K562 (cell line): ENCODE results near the gene P2RY13. TPM values are rescaled to one million over a fixed set of nuclear protein-coding genes. Genes with fewer than 3 reads are reported as not detected.

Experiments used
- ATAC-seq: fragments of 200-7000 bp; cut with Tn5 transposase; 3 replicates; pipeline ENCODE4 v1.9.1; 2020; ENCODE audit warnings: moderate library complexity
- BruUV-seq: library from RNA; stranded (reverse); fragments of 400-500 nt; replicated peaks from 2 replicates; lab custom pipeline; 2021; lab: Mats Ljungman, UMichigan
- CTCF ChIA-PET: fragments of 300-600 bp; formaldehyde crosslinking; extraction: SDS; loops from one replicate; lab custom pipeline; 2021; ENCODE audit warnings: low intra/inter-chr PET ratio; lab: Yijun Ruan, JAX
- POLR2A ChIA-PET: fragments of 300-600, 350-650 bp; sonication (Branson Sonifier 250); formaldehyde crosslinking; extraction: SDS; loops from one replicate; lab custom pipeline; 2021; ENCODE audit warnings: antibody characterized with exemption, inconsistent platforms; lab: Yijun Ruan, JAX
- DNase-seq, 4 experiments: peaks; one replicate each; pipeline versions ENCODE4 v3.0.0 to v3.0.0-alpha.2; 2011 to 2018; ENCODE audit warnings: low spot score in 3 of 4, mixed read lengths in 3 of 4; ENCODE audit errors: extremely low read depth in 1 of 4
- FAIRE-seq: peaks from 2 replicates; lab custom pipeline; 2011; peaks lifted over from hg19 to GRCh38; lab: Jason Lieb, UNC
- H2AFZ ChIP-seq: 2 replicates; pipeline ENCODE4 v1.6.0; 2011; ENCODE audit warnings: low read depth, low read length, control low read depth, inconsistent platforms
- H3K27ac ChIP-seq: fragments of 200-600 bp; 3 replicates; pipeline ENCODE4 v1.8.0; 2011; ENCODE audit warnings: low read depth, mild to moderate bottlenecking, control low read depth, inconsistent platforms, low read length, moderate library complexity, mixed read lengths; ENCODE audit errors: extremely low read depth
- H3K27me3 ChIP-seq, 2 experiments: fragments of 300-600 bp in 1 of 2; 2 replicates in 1 of 2; 3 replicates in 1 of 2; pipeline versions ENCODE4 v1.6.0 to v1.8.0; 2011; ENCODE audit warnings: inconsistent platforms in 2 of 2, low read length in 2 of 2, mild to moderate bottlenecking in 1 of 2, mixed read lengths in 1 of 2, moderate library complexity in 1 of 2; ENCODE audit not compliant: control insufficient read depth in 2 of 2, insufficient read depth in 2 of 2
- H3K36me3 ChIP-seq: fragments of 300-600 bp; 3 replicates; pipeline ENCODE4 v1.8.0; 2011; ENCODE audit warnings: mild to moderate bottlenecking, low read length, inconsistent platforms; ENCODE audit not compliant: control insufficient read depth, insufficient read depth
- H3K4me1 ChIP-seq, 2 experiments: fragments of 200-600 bp in 1 of 2; replicated peaks in 1 of 2; 2 replicates in 1 of 2; 3 replicates in 1 of 2; pipeline versions ENCODE4 v1.5.1 to v1.8.0; 2011; ENCODE audit warnings: inconsistent platforms in 2 of 2, low read length in 2 of 2, mild to moderate bottlenecking in 1 of 2, mixed read lengths in 1 of 2, moderate library complexity in 1 of 2; ENCODE audit not compliant: control insufficient read depth in 2 of 2, insufficient read depth in 2 of 2
- H3K4me2 ChIP-seq: 2 replicates; pipeline ENCODE4 v1.6.1; 2011; ENCODE audit warnings: low read length, control low read depth, inconsistent platforms, mixed read lengths; ENCODE audit not compliant: insufficient read depth
- H3K4me3 ChIP-seq: fragments of 200-600 bp; sonication (generic), shearing (Covaris generic); 2 replicates; pipeline ENCODE4 v1.5.1; 2016; ENCODE audit warnings: control low read depth, inconsistent platforms
- H3K79me2 ChIP-seq: fragments of 200-600 bp; 3 replicates; pipeline ENCODE4 v1.8.0; 2011; ENCODE audit warnings: low read length, inconsistent platforms; ENCODE audit not compliant: control insufficient read depth, insufficient read depth
- H3K9ac ChIP-seq, 2 experiments: 2 replicates each; pipeline versions ENCODE4 v1.6.0 to v1.6.1; 2011; ENCODE audit warnings: low read depth in 2 of 2, low read length in 2 of 2, control low read depth in 1 of 2, inconsistent platforms in 1 of 2, mild to moderate bottlenecking in 1 of 2, mixed read lengths in 1 of 2; ENCODE audit not compliant: insufficient read depth in 1 of 2
- H3K9me1 ChIP-seq: one replicate; pipeline ENCODE4 v1.6.0; 2011; ENCODE audit warnings: inconsistent platforms, mild to moderate bottlenecking, low read length, moderate library complexity; ENCODE audit not compliant: control insufficient read depth, insufficient read depth
- H3K9me3 ChIP-seq: replicated peaks from 2 replicates; pipeline ENCODE4 v1.5.1; 2011; ENCODE audit warnings: low read depth, low read length, inconsistent platforms; ENCODE audit not compliant: control insufficient read depth, insufficient read depth
- H4K20me1 ChIP-seq: replicated peaks from 2 replicates; pipeline ENCODE4 v1.6.1; 2011; ENCODE audit warnings: low read length, inconsistent platforms, mixed read lengths; ENCODE audit not compliant: control insufficient read depth, insufficient read depth
- BRCA1 ChIP-seq, 2 experiments: fragments of 450-650 bp in 1 of 2; sonication (generic) in 1 of 2; formaldehyde crosslinking in 1 of 2; IDR thresholded peaks; 2 replicates each; pipeline versions ENCODE4 v1.5.0 to v1.6.1; 2017 to 2020; ENCODE audit warnings: mild to moderate bottlenecking in 1 of 2, missing genetic modification reagents in 1 of 2
- CAMTA2 ChIP-seq: fragments of 250-450 bp; sonication (Bioruptor Pico); conservative IDR thresholded peaks from 2 replicates; pipeline ENCODE4 v1.5.1; 2022
- HEY1 ChIP-seq: fragments of 250-450 bp; sonication (Bioruptor Pico); IDR thresholded peaks from 2 replicates; pipeline ENCODE4 v1.5.0; 2020; ENCODE audit warnings: mild to moderate bottlenecking, moderate library complexity, borderline replicate concordance
- NCOA6 ChIP-seq: fragments of 450-650 bp; IDR thresholded peaks from 2 replicates; pipeline ENCODE4 v1.6.1; 2017; ENCODE audit warnings: mild to moderate bottlenecking
- PTBP1 ChIP-seq: fragments of 200-400 bp; formaldehyde crosslinking; IDR thresholded peaks from 2 replicates; pipeline ENCODE4 v1.6.1; 2017; ENCODE audit warnings: low read depth, low read length
- PTTG1 ChIP-seq: fragments of 450-650 bp; IDR thresholded peaks from 2 replicates; pipeline ENCODE4 v1.6.1; 2016; ENCODE audit warnings: low read depth, mild to moderate bottlenecking, missing genetic modification characterization, missing compliant biosample characterization
- SMAD3 ChIP-seq: fragments of 450-650 bp; formaldehyde crosslinking; conservative IDR thresholded peaks from 2 replicates; pipeline ENCODE4 v1.4.0; 2020; ENCODE audit warnings: mild to moderate bottlenecking
- ZNF3 ChIP-seq: fragments of 250-450 bp; sonication (Bioruptor Pico); IDR thresholded peaks from 2 replicates; pipeline ENCODE4 v1.5.0; 2021; ENCODE audit warnings: mild to moderate bottlenecking, moderate library complexity
- WGBS: fragments of 100-300 bp; shearing (Covaris generic); methylation state at CpG from one replicate; pipeline ENCODE4 v1.1.6; 2016; ENCODE audit warnings: low coverage, mixed read lengths; ENCODE audit not compliant: insufficient coverage; ENCODE audit errors: missing lambda C conversion rate; 5-methylcytosine and 5-hydroxymethylcytosine counted together
- in situ Hi-C: fragments of 300-500 bp; cut with MboI; formaldehyde crosslinking; loops from 4 replicates; pipeline ENCODE4 v1.15.0; 2018; ENCODE audit warnings: inconsistent platforms, mixed read lengths
- intact Hi-C: fragments of 100-400 bp; cut with micrococcal nuclease; formaldehyde crosslinking; loops from 2 replicates; pipeline ENCODE4 v1.14.2; 2022
- polyA plus RNA-seq, 8 experiments: library from polyadenylated mRNA; depleted of rRNA in 4 of 8; stranded (reverse) in 5 of 8; unstranded in 3 of 8; fragments of >200 nt; fragmentation: Nextera tagmentation in 2 of 8; fragmentation: Illumina TruSeq in 1 of 8; extraction: Ambion mirVana in 2 of 8; extraction: Trizol in 1 of 8; gene quantifications; 2 replicates each; pipeline versions ENCODE4 v1.2.1 to v1.2.3, GENCODE V29; 2011 to 2014; ENCODE audit warnings: inconsistent platforms in 1 of 8, missing spikeins in 1 of 8
- total RNA-seq, 7 experiments: library from RNA; depleted of rRNA in 6 of 7; stranded (reverse); fragments of >200 nt in 6 of 7; fragmentation: Illumina TruSeq in 2 of 7; extraction: Trizol in 2 of 7; gene quantifications; 2 replicates each; pipeline versions ENCODE4 v1.2.1 to v1.2.3, GENCODE V29; 2011 to 2021; ENCODE audit warnings: low replicate concordance in 1 of 7
- TF ChIP-seq, protein P1 (sequence below): fragments of 200-800 bp; sonication (Bioruptor generic); IDR thresholded peaks from 2 replicates; pipeline ENCODE4 v1.6.1; 2016; ENCODE audit warnings: missing genetic modification characterization, missing compliant biosample characterization
- TF ChIP-seq, protein P2 (sequence below), 2 experiments: fragments of 250-450 bp in 1 of 2; fragments of 450-650 bp in 1 of 2; sonication (Bioruptor Pico) in 1 of 2; IDR thresholded peaks; 2 replicates each; pipeline versions ENCODE4 v1.6.1 to v1.8.0; 2016 to 2021; ENCODE audit warnings: mild to moderate bottlenecking in 2 of 2, moderate library complexity in 2 of 2, missing compliant biosample characterization in 1 of 2, missing genetic modification characterization in 1 of 2

P2RY13 gene
- total and polyA plus RNA-seq, 9 of the 15 experiments (the other 6 are each of a cell fraction or from before 2014, with no cell fraction given), result not detected

DNA sequence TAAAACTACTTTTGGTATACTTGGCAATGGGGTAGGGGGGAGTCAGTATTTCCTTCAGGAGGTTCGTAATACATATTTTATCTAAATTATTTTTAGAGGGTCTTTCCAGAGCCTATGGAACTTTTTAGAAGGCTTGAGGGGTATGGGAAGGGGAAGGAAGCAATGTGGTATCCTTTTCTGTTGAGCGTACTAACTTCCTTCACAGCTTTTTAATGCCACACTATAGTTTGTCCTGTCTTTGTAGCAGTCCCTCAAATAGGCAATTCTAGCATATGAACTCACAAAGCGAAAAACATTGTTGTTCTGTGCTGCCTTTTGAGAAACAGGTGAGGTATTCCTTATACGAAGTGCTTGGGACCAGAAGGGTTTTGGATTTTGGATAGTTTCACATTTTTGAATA, 22.3 kb upstream of the P2RY13 start (continued):
- no peak for TF ChIP-seq PTTG1

DNA sequence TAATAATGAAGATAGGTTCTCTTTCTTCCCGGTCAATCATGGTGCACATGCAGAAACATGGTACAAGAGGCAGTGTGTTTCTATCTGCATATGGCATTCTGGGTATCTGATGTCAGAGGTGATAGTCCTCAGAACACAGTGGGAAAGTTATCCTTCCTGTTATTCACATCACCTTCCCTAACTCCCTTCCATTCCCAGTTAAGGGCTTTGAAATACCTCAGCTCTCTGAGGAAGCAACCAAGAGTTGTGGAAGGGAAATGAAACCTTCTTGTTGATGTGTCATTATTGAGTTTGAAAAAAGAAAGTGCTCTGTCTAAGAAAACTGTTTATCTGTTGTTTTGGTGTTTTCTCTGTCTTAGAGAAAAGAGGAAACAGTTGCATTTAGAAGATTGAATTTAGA, 21.9 kb upstream of the P2RY13 start:
- WGBS, result 0% methylated on average over 1 of the region's 1 CpG
- intact Hi-C loops, result no loop called here

DNA sequence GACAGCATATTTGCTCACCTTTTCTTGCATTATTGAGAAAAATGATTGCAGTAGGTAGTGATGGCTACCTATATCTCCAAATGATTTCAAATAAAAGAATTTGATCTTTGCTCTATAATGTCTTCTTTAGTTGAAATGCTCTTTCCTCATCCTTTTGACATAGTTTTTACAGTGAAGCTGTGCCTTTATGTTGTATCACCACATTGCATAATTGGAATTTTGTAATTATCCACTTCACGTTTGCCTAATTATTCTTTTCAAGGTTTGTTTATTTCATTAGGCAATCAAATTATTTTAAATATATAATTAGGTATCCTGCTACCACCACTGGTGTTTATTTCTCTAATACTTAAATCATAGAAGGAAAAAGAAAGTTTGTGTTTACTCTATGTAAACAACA, 21.3 kb upstream of the P2RY13 start:
- H3K79me2 ChIP-seq, result no peaks in the 10 kb centered on the region
- H3K27me3 ChIP-seq, result peaks cover 0 to 7% of the 10 kb centered on the region in 2 experiments; a peak in 2 of 5 replicates
- no peaks in the 10 kb centered on the region for H3K9me1 ChIP-seq
- H2AFZ ChIP-seq, result no peak overlapping the region
- no peak overlapping the region for H3K4me2 ChIP-seq
- H3K4me3 ChIP-seq, result no peak overlapping the region
- in situ Hi-C loops, result no loop called here
- no TSS peak for BruUV-seq
- no peak overlapping the region for H3K9ac ChIP-seq
- no peak for DNase-seq
- intact Hi-C loops, result no loop called here
- no peaks in the 10 kb centered on the region for H3K36me3 ChIP-seq
- WGBS, result 0% methylated on average over 1 of the region's 1 CpG
- no peaks in the 10 kb centered on the region for H4K20me1 ChIP-seq
- H3K4me1 ChIP-seq, result no peaks in the 10 kb centered on the region
- ChIA-PET POLR2A (no interaction called here), CTCF (no interaction called here)
- FAIRE-seq, result no peak
- ATAC-seq, result no peak
- no peak overlapping the region for H3K27ac ChIP-seq
- H3K9me3 ChIP-seq, result no peaks in the 10 kb centered on the region
- TF ChIP-seq SMAD3 (CRISPR knock-in tag) (no peak), ZNF3 (CRISPR knock-in tag) (no peak), HEY1 (no peak), PTBP1 (no peak)
- TF ChIP-seq, protein P1, sequence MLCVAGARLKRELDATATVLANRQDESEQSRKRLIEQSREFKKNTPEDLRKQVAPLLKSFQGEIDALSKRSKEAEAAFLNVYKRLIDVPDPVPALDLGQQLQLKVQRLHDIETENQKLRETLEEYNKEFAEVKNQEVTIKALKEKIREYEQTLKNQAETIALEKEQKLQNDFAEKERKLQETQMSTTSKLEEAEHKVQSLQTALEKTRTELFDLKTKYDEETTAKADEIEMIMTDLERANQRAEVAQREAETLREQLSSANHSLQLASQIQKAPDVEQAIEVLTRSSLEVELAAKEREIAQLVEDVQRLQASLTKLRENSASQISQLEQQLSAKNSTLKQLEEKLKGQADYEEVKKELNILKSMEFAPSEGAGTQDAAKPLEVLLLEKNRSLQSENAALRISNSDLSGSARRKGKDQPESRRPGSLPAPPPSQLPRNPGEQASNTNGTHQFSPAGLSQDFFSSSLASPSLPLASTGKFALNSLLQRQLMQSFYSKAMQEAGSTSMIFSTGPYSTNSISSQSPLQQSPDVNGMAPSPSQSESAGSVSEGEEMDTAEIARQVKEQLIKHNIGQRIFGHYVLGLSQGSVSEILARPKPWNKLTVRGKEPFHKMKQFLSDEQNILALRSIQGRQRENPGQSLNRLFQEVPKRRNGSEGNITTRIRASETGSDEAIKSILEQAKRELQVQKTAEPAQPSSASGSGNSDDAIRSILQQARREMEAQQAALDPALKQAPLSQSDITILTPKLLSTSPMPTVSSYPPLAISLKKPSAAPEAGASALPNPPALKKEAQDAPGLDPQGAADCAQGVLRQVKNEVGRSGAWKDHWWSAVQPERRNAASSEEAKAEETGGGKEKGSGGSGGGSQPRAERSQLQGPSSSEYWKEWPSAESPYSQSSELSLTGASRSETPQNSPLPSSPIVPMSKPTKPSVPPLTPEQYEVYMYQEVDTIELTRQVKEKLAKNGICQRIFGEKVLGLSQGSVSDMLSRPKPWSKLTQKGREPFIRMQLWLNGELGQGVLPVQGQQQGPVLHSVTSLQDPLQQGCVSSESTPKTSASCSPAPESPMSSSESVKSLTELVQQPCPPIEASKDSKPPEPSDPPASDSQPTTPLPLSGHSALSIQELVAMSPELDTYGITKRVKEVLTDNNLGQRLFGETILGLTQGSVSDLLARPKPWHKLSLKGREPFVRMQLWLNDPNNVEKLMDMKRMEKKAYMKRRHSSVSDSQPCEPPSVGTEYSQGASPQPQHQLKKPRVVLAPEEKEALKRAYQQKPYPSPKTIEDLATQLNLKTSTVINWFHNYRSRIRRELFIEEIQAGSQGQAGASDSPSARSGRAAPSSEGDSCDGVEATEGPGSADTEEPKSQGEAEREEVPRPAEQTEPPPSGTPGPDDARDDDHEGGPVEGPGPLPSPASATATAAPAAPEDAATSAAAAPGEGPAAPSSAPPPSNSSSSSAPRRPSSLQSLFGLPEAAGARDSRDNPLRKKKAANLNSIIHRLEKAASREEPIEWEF (CRISPR knock-in tag), result no peak

More for the DNA sequence above, 21.9 kb upstream of the P2RY13 start:
- FAIRE-seq, result no peak
- Histone ChIP-seq H3K36me3 (no peaks in the 10 kb centered on the region), H3K9me3 (no peaks in the 10 kb centered on the region), H3K4me1 (no peaks in the 10 kb centered on the region), H3K27ac (no peak overlapping the region), H3K9ac (no peak overlapping the region), H2AFZ (no peak overlapping the region), H3K9me1 (no peaks in the 10 kb centered on the region), H3K4me2 (no peak overlapping the region), H3K79me2 (no peaks in the 10 kb centered on the region), H3K4me3 (no peak overlapping the region), H3K27me3 (peaks cover 0 to 7% of the 10 kb centered on the region in 2 experiments; a peak in 2 of 5 replicates), H4K20me1 (no peaks in the 10 kb centered on the region)
- no peak for ATAC-seq
- POLR2A ChIA-PET, result interaction anchor here (0.7 kb wide), 1 partner anchor 41 kb away, joined by 3 read pairs; no protein-coding TSS in a partner anchor
- in situ Hi-C loops, result no loop called here
- TF ChIP-seq NCOA6, result no peak
- no peak for TF ChIP-seq CAMTA2 (CRISPR knock-in tag)
- TF ChIP-seq, protein P2, sequence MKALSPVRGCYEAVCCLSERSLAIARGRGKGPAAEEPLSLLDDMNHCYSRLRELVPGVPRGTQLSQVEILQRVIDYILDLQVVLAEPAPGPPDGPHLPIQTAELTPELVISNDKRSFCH (CRISPR knock-in tag; IDR thresholded peaks at IDR 0.05), result no peak
- TF ChIP-seq, protein P2 (tag; IDR thresholded peaks at IDR 0.05), result no peak
- no peak for TF ChIP-seq BRCA1 (IDR thresholded peaks at IDR 0.05)
- no peak for TF ChIP-seq BRCA1 (CRISPR knock-in tag; IDR thresholded peaks at IDR 0.05)
- CTCF ChIA-PET, result no interaction called here
- no peak for DNase-seq
- no TSS peak for BruUV-seq
